Caco-2 (cell line): Measurements from ENCODE around the gene TRIM71. TPM values are rescaled to one million over a fixed set of nuclear protein-coding genes. Genes with fewer than 3 reads are reported as not detected.

ENCODE experiments used
- BruUV-seq: library from RNA; stranded (reverse); fragments of 400-500 nt; replicated peaks from 2 replicates; lab custom pipeline; 2021; lab: Mats Ljungman, UMichigan
- CTCF ChIA-PET: fragments of 300-600 bp; sonication (Branson Sonifier 250); formaldehyde crosslinking; loops from one replicate; lab custom pipeline; 2022; ENCODE audit warnings: antibody characterized with exemption; lab: Charles Lee
- POLR2A ChIA-PET: fragments of 300-600 bp; sonication (Branson Sonifier 250); formaldehyde crosslinking; loops from one replicate; lab custom pipeline; 2022; ENCODE audit warnings: antibody characterized with exemption; lab: Charles Lee
- DNase-seq, 2 experiments: peaks; one replicate each; pipeline versions ENCODE4 v3.0.0 to v3.0.0-alpha.2; 2020 to 2022
- H3K27me3 ChIP-seq: replicated peaks from 2 replicates; pipeline ENCODE4 v1.6.0; 2011; ENCODE audit warnings: low read length; ENCODE audit not compliant: control insufficient read depth, insufficient read depth
- H3K36me3 ChIP-seq: 2 replicates; pipeline ENCODE4 v1.5.1; 2011; ENCODE audit warnings: low read length; ENCODE audit not compliant: control insufficient read depth, insufficient read depth
- H3K4me1 ChIP-seq: fragments of 250-450 bp; sonication (Bioruptor Pico); 2 replicates; pipeline ENCODE4 v1.5.1; 2020; ENCODE audit warnings: mild to moderate bottlenecking
- H3K4me3 ChIP-seq: 2 replicates; pipeline ENCODE4 v1.5.1; 2011; ENCODE audit warnings: low read depth, mild to moderate bottlenecking, control low read depth, low read length
- H3K9me3 ChIP-seq: fragments of 250-450 bp; sonication (Bioruptor Pico); 2 replicates; pipeline ENCODE4 v1.5.1; 2020; ENCODE audit warnings: mild to moderate bottlenecking, moderate library complexity
- H3K27ac Mint-ChIP-seq: one replicate; pipeline ENCODE4 v1.8.0; 2022; ENCODE audit warnings: mixed read lengths; ENCODE audit not compliant: unreplicated experiment
- H3K27me3 Mint-ChIP-seq: one replicate; pipeline ENCODE4 v1.8.0; 2022; ENCODE audit warnings: mixed read lengths; ENCODE audit not compliant: insufficient read depth, unreplicated experiment
- H3K36me3 Mint-ChIP-seq: one replicate; pipeline ENCODE4 v1.8.0; 2022; ENCODE audit warnings: mild to moderate bottlenecking, mixed read lengths; ENCODE audit not compliant: insufficient read depth, unreplicated experiment
- H3K4me1 Mint-ChIP-seq: one replicate; pipeline ENCODE4 v1.8.0; 2022; ENCODE audit warnings: low read depth, mixed read lengths; ENCODE audit not compliant: unreplicated experiment
- H3K4me3 Mint-ChIP-seq: one replicate; pipeline ENCODE4 v1.8.0; 2022; ENCODE audit warnings: mild to moderate bottlenecking, moderate library complexity, mixed read lengths; ENCODE audit not compliant: unreplicated experiment
- H3K9me3 Mint-ChIP-seq: one replicate; pipeline ENCODE4 v1.8.0; 2022; ENCODE audit warnings: mixed read lengths; ENCODE audit not compliant: unreplicated experiment
- intact Hi-C: fragments of 100-400 bp; cut with micrococcal nuclease; formaldehyde crosslinking; loops from one replicate; pipeline ENCODE4 v1.10.0; 2022; ENCODE audit not compliant: unreplicated experiment
- total RNA-seq: library from RNA; stranded (reverse); gene quantifications from 2 replicates; pipeline ENCODE4 v1.2.3, GENCODE V29; 2022
- TF ChIP-seq, protein P1 (sequence below), 2 experiments: fragments of 200-600 bp in 1 of 2; IDR thresholded peaks; 1 replicate in 1 of 2; 2 replicates in 1 of 2; pipeline versions ENCODE4 v1.5.1 to v1.8.0; 2011 to 2022; ENCODE audit warnings: antibody characterized with exemption in 1 of 2, control low read depth in 1 of 2, inconsistent platforms in 1 of 2, low read depth in 1 of 2, low read length in 1 of 2, mild to moderate bottlenecking in 1 of 2, moderate library complexity in 1 of 2; ENCODE audit not compliant: insufficient read depth in 1 of 2, severe bottlenecking in 1 of 2, unreplicated experiment in 1 of 2

The TRIM71 gene
- total RNA-seq, 1 experiment from 2014 or later = 68.4 TPM

GRCh38 chr3:32891365-32891764 lies 73.6 kb downstream of the TRIM71 start:
- Mint-ChIP-seq H3K4me1 (peaks cover 1% of the 10 kb centered on the region), H3K4me3 (no peak overlapping the region), H3K9me3 (no peaks in the 10 kb centered on the region), H3K27me3 (no peaks in the 10 kb centered on the region), H3K36me3 (peaks cover 96% of the 10 kb centered on the region), H3K27ac (no peak overlapping the region)
- Histone ChIP-seq H3K36me3 (peaks cover 5% of the 10 kb centered on the region; the same call in 1 of the 2 replicates), H3K4me3 (no peak overlapping the region), H3K4me1 (no peaks in the 10 kb centered on the region; the same call in 1 of the 2 replicates), H3K9me3 (no peaks in the 10 kb centered on the region), H3K27me3 (no peaks in the 10 kb centered on the region)
- intact Hi-C loops = no loop called here
- ChIA-PET CTCF (no interaction called here), POLR2A (no interaction called here)
- BruUV-seq = no TSS peak
- no peak for DNase-seq
- TF ChIP-seq, protein P1, sequence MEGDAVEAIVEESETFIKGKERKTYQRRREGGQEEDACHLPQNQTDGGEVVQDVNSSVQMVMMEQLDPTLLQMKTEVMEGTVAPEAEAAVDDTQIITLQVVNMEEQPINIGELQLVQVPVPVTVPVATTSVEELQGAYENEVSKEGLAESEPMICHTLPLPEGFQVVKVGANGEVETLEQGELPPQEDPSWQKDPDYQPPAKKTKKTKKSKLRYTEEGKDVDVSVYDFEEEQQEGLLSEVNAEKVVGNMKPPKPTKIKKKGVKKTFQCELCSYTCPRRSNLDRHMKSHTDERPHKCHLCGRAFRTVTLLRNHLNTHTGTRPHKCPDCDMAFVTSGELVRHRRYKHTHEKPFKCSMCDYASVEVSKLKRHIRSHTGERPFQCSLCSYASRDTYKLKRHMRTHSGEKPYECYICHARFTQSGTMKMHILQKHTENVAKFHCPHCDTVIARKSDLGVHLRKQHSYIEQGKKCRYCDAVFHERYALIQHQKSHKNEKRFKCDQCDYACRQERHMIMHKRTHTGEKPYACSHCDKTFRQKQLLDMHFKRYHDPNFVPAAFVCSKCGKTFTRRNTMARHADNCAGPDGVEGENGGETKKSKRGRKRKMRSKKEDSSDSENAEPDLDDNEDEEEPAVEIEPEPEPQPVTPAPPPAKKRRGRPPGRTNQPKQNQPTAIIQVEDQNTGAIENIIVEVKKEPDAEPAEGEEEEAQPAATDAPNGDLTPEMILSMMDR (IDR thresholded peaks at IDR 0.05; ENCODE audit: insufficient read depth in 1 of 2, low read depth in 1 of 2, low read length in 1 of 2, severe bottlenecking in 1 of 2, unreplicated experiment in 1 of 2) = no peak

- POLR2A ChIA-PET = no interaction called here
These were observed 75.1 kb downstream of the TRIM71 start for GRCh38 chr3:32892625-32893598.

DNA sequence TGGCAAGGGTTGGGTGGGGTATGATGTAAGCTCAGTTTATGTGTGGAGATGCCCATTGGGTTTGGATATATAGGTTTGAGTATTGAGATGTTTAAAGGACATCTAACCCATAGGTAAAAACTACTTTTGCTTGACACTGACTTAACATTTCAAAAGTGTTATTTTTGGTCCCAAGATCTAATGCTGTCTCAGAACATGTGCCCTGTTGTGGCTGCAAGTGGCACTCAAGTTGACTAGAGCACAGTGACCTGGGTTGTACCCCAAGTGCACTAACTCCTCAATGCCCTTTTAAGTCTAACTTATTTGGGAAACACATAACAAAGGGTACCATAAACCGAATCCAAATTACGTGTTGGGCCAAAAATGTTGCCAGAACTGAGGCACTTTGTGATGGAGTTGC lies 77.2 kb downstream of the TRIM71 start:
- H3K4me1 Mint-ChIP-seq = no peaks in the 10 kb centered on the region
- Histone ChIP-seq H3K4me1 (no peaks in the 10 kb centered on the region), H3K36me3 (peaks cover 7% of the 10 kb centered on the region), H3K4me3 (no peak overlapping the region), H3K9me3 (no peaks in the 10 kb centered on the region), H3K27me3 (no peaks in the 10 kb centered on the region)
- ChIA-PET POLR2A (no interaction called here), CTCF (no interaction called here)
- TF ChIP-seq, protein P1 (IDR thresholded peaks at IDR 0.05; ENCODE audit: insufficient read depth in 1 of 2, low read depth in 1 of 2, low read length in 1 of 2, severe bottlenecking in 1 of 2, unreplicated experiment in 1 of 2) = no peak
- BruUV-seq = no TSS peak
- no peaks in the 10 kb centered on the region for H3K9me3 Mint-ChIP-seq
- no peak for DNase-seq
- intact Hi-C loops = no loop called here
- H3K27me3 Mint-ChIP-seq = no peaks in the 10 kb centered on the region
- no peak overlapping the region for H3K4me3 Mint-ChIP-seq
- no peak overlapping the region for H3K27ac Mint-ChIP-seq
- peaks cover 96% of the 10 kb centered on the region for H3K36me3 Mint-ChIP-seq

More at GRCh38 chr3:32892625-32893598, 75.1 kb downstream of the TRIM71 start:
- no peak overlapping the region for H3K4me3 ChIP-seq
- intact Hi-C loops = no loop called here
- peaks cover 5% of the 10 kb centered on the region; the same call in 1 of the 2 replicates for H3K36me3 ChIP-seq
- Mint-ChIP-seq H3K9me3 (no peaks in the 10 kb centered on the region), H3K27ac (no peak overlapping the region), H3K4me3 (no peak overlapping the region), H3K36me3 (peaks cover 94% of the 10 kb centered on the region), H3K4me1 (no peaks in the 10 kb centered on the region), H3K27me3 (no peaks in the 10 kb centered on the region)
- H3K4me1 ChIP-seq = no peaks in the 10 kb centered on the region
- no peak for DNase-seq
- CTCF ChIA-PET = no interaction called here
- BruUV-seq = no TSS peak
- H3K9me3 ChIP-seq = no peaks in the 10 kb centered on the region
- no peaks in the 10 kb centered on the region for H3K27me3 ChIP-seq
- TF ChIP-seq, protein P1 (IDR thresholded peaks at IDR 0.05; ENCODE audit: insufficient read depth in 1 of 2, low read depth in 1 of 2, low read length in 1 of 2, severe bottlenecking in 1 of 2, unreplicated experiment in 1 of 2) = no peak
